Natural killer cell treated with Interleukin-12 subunit alpha and Interleukin-12 subunit beta and Interleukin-15 and Interleukin-18, amount 100 ng/mL, for 72 hours (primary cell): ENCODE measurements around the gene GNAT2. TPM values are rescaled to one million over a fixed set of nuclear protein-coding genes. Genes with fewer than 3 reads are reported as not detected.

ENCODE experiments used
- ATAC-seq, 2 donors: fragments of 150-1000 bp; cut with Tn5 transposase in 1 of 2; sonication (Bioruptor Pico), chemical (Tn5 transposase) in 1 of 2; 2 replicates each; pipeline ENCODE4 v1.10.0; 2021
- DNase-seq: peaks from one replicate; pipeline ENCODE4 v3.0.0; 2022; ENCODE audit warnings: low spot score
- H3K27ac Mint-ChIP-seq, 2 donors: 1 replicate in 1 of 2; 2 replicates in 1 of 2; pipeline ENCODE4 v1.8.0; 2022; ENCODE audit warnings: mixed read lengths in 2 of 2, mild to moderate bottlenecking in 1 of 2, moderate library complexity in 1 of 2
- H3K27me3 Mint-ChIP-seq, 2 donors: 1 replicate in 1 of 2; 2 replicates in 1 of 2; pipeline ENCODE4 v1.8.0; 2022; ENCODE audit warnings: mixed read lengths in 2 of 2
- H3K36me3 Mint-ChIP-seq: one replicate; pipeline ENCODE4 v1.8.0; 2022; ENCODE audit warnings: mixed read lengths
- H3K4me1 Mint-ChIP-seq, 2 donors: 1 replicate in 1 of 2; 2 replicates in 1 of 2; pipeline ENCODE4 v1.8.0; 2022; ENCODE audit warnings: low read depth in 2 of 2, mixed read lengths in 2 of 2, mild to moderate bottlenecking in 1 of 2
- H3K4me3 Mint-ChIP-seq: one replicate; pipeline ENCODE4 v1.8.0; 2022; ENCODE audit warnings: mixed read lengths
- H3K9me3 Mint-ChIP-seq: 2 replicates; pipeline ENCODE4 v1.8.0; 2022; ENCODE audit warnings: mixed read lengths
- total RNA-seq, 2 donors: library from RNA; stranded (reverse); gene quantifications; one replicate each; pipeline ENCODE4 v1.2.3, GENCODE V29; 2022

GNAT2 gene
- total RNA-seq, 2 donors from 2014 or later, result 0.64 TPM; not detected in 1

DNA sequence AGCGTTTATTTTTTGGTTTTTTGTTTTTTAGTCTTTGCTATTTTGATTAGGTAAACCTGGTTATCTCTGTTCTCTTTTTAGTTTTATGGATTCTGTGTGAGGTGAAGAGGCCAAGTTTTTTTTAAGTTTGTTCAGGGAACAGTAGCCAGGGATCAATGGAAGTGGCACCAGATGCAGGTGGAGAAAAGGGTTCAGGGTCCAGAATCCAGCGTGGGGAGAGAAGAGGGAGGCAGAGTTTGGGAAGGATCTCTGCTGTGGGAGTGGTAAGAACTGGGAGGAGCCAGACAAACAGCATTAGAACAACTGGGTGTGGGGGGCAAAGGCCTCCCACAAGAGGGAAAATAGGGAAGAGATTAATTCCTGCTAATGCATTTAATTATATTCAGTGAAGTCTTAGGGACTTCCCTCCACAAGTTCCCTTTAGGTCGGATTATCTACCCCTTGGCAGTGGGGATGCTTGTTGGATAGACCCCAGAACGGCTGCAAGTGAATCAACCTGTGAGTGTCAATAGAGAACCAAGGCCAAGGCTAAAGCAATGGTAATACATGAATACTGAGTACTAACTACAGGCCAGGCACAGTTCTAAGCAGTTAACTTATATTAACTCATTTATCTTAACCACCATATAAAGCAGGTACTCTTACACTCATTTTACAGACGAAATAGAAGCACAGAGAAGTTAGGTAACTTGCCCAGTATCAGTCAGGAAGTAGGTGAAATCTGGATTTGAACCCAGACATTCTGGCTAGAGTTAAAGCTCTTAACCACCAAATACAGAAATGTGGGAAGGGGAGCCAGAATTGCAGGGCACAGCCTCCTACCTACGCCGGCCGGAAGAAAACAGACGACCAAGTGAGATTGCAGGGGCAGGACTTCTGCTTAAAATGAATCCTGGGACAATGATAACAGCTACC, 498 bp downstream of the GNAT2 start:
- peak overlapping the region; percentile 90 to 97 for H3K27ac Mint-ChIP-seq
- peaks cover 0 to 3% of the 10 kb centered on the region in 2 donors for H3K27me3 Mint-ChIP-seq
- H3K36me3 Mint-ChIP-seq, result no peaks in the 10 kb centered on the region
- peaks cover 47 to 58% of the 10 kb centered on the region in 2 donors for H3K4me1 Mint-ChIP-seq
- H3K4me3 Mint-ChIP-seq, result peak overlapping the region; percentile 92
- H3K9me3 Mint-ChIP-seq, result no peaks in the 10 kb centered on the region
- ATAC-seq (no peak), DNase-seq (no peak)

DNA sequence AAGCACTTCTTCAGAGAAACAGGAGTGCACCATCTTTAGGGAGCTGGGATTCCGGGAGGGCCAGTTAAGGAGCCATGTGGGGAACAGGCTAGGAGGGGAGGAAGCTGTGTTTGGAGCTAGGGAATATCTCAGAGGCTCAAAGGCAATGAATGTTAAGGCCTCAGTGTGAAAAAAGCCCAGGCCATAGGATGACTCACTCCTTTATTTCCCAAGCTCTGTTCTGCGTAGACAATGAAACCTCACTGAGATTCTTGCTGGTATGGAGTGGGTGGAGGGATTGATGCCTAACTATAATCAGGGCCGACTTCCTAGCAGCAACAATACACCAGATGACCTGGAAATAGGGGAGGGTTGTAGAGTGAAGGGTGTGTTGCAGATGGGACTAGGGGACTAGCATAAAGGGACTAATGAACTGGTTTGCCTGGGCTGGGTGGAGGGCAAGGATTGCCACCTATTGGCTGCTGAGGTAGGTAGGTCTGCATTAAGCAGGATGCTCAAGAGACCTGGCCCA, 2.1 kb downstream of the GNAT2 start:
- no peaks in the 10 kb centered on the region for H3K9me3 Mint-ChIP-seq
- DNase-seq (no peak), ATAC-seq (no peak)
- no peak overlapping the region for H3K4me3 Mint-ChIP-seq
- H3K36me3 Mint-ChIP-seq, result no peaks in the 10 kb centered on the region
- peaks cover 44 to 54% of the 10 kb centered on the region in 2 donors for H3K4me1 Mint-ChIP-seq
- H3K27ac Mint-ChIP-seq, result peak overlapping the region; percentile 8 to 38
- peaks cover 0 to 3% of the 10 kb centered on the region in 2 donors for H3K27me3 Mint-ChIP-seq

DNA sequence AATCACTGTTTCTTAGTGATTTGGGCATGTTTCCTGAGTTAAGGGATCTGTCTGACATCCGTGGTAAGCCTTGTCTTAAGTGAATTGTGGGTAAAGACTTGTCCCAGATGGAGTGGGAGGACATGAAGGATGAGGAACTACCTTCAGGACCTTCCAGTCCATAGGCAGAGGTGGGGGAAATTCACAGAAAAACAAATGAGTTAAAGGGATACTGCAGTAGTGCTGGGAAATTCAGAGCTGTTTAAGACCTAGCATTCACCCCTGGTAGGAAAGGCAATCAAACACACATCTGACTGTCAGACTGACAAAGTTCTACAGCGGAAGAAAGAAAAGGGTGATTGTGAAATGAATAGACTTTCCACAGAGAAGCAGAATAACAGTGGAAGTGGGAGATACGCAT, 3.0 kb downstream of the GNAT2 start:
- peaks cover 34 to 47% of the 10 kb centered on the region in 2 donors for H3K4me1 Mint-ChIP-seq
- no peak for ATAC-seq
- peak overlapping the region; percentile 8 to 38 for H3K27ac Mint-ChIP-seq
- no peak for DNase-seq
- H3K9me3 Mint-ChIP-seq, result no peaks in the 10 kb centered on the region
- H3K4me3 Mint-ChIP-seq, result peak overlapping the region; percentile 23
- peaks cover 0 to 3% of the 10 kb centered on the region in 2 donors for H3K27me3 Mint-ChIP-seq
- H3K36me3 Mint-ChIP-seq, result no peaks in the 10 kb centered on the region

DNA sequence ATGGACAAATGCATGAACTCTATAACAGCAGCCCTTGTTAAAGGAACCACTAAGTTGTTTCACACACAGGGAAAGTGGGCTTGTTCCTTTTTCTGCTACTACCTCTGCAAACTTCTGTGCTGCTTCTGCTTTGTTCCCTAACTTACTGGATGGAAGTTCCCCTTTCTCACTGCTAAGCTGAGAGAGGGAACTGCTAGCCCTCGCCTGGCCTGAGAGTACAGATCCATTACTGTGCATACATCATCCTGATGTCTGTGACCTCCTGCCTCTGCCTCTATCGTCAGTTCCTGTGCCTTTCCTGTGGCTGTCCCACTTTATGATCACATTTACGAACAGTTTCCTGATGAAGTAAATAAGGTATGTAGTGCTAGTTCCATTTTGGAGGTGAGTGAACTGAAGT, 3.5 kb downstream of the GNAT2 start:
- peaks cover 0 to 3% of the 10 kb centered on the region in 2 donors for H3K27me3 Mint-ChIP-seq
- DNase-seq, result no peak
- peak overlapping the region; percentile 8 to 38 for H3K27ac Mint-ChIP-seq
- no peaks in the 10 kb centered on the region for H3K36me3 Mint-ChIP-seq
- ATAC-seq, result no peak
- H3K4me3 Mint-ChIP-seq, result no peak overlapping the region
- peaks cover 34 to 44% of the 10 kb centered on the region in 2 donors for H3K4me1 Mint-ChIP-seq
- H3K9me3 Mint-ChIP-seq, result no peaks in the 10 kb centered on the region

DNA sequence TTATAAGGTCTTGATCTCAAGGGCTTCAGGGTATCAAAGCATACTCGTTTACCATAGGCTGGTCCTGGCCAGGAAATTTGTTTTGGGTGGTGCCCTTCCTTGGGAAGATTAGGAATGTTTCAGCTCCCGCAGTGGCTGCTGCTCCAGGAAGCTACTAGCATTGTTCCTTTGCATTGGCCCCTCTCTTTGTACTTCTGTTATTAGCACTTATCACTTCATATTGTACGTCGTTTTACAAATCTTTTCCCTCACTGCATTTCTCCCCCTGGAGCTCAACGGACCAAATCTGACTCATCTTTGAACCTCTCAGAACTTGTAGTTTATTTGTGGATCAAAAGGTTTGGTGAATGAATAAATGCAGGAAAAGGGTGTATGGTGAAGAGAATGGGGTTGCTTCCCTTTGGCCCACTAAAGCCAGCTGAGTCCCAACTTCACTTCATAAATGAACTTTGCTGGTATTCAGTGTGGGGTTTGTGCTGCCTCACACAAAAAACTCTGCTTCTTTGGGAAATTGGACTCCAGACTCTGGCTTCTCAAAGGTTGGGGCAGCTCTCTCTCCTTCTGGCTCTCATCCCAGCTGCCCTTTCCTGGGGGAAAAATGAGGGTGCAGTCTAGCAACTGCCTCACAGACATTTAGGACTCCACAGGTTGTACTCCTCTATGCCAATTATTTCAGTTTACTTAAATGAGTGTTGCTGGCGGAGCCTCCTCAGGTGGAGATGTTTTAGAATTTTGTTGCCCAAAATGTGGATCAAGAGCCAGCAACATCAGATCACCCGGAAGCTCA, 5.9 kb downstream of the GNAT2 start:
- H3K4me1 Mint-ChIP-seq, result peaks cover 22% of the 10 kb centered on the region in 2 donors
- no peak overlapping the region for H3K27ac Mint-ChIP-seq
- H3K4me3 Mint-ChIP-seq, result no peak overlapping the region
- peaks cover 0 to 3% of the 10 kb centered on the region in 2 donors for H3K27me3 Mint-ChIP-seq
- no peak for ATAC-seq
- H3K36me3 Mint-ChIP-seq, result no peaks in the 10 kb centered on the region
- no peaks in the 10 kb centered on the region for H3K9me3 Mint-ChIP-seq
- no peak for DNase-seq

DNA sequence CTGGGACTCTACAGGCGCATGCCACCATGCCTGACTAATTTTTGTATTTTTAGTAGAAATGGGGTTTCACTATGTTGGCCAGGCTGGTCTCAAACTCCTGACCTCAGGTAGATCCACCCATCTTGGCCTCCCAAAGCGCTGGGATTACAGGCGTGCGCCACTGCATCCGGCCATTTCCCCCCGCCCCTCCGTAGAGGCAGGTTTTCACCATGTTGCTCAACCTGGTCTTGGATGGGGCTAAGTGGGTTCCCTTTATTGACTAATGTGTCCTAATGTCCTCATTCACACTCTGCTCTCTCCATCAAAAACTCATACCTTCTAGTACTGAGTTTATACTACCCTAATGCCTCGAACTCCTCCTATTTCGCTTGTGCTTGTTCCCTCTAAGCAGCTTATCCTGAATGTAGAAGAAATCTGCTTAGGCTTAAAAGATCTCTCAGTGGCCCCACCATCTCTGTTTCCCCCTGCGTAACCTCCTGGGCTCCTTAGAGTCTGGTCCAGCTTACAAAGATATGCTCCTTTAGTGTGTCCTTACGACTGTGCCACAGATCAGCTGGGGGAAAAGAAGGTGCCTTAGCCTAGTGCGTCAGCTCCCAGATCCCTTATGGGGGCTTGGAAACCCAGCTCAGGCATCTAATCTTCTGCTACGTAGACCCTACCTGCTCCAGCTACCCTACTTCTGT, 8.0 kb downstream of the GNAT2 start:
- Mint-ChIP-seq H3K27ac (peak overlapping the region in 1 of 2 donors; percentile 53), H3K27me3 (no peaks in the 10 kb centered on the region), H3K4me3 (no peak overlapping the region), H3K4me1 (peaks cover 7 to 9% of the 10 kb centered on the region in 2 donors), H3K9me3 (no peaks in the 10 kb centered on the region), H3K36me3 (no peaks in the 10 kb centered on the region)
- ATAC-seq, result no peak
- no peak for DNase-seq

DNA sequence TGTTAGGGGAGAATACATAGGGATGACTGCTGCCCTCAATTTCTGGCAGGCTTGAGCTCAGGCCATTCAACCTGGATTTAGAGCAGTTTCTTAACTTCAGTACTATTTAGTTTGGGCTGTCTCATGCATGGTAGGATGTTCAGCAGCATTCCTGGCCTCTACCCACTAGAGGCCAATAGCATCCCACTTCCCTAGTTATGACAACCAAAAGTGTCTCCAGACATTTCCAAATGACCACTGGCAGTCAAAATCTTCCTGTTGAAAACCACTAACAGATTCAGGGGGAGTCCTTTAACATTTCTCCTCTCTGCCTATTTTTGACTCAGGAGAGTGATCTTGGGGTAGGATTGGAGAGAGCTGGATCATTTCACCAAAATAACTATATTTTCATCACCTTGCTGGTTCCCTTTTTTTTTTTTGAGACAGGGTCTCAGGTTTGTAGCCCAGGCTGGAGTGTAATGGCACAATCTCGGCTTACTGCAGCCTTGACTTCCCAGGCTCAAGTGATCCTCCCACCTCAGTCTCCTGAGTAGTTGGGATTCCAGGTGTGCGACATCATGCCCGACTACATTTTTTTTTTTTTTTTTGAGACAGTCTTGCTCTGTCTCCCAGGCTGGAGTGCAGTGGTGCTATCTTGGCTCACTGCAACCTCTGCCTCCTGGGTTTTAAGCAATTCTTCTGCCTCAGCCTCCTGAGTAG, 8.7 kb downstream of the GNAT2 start:
- no peak overlapping the region for H3K27ac Mint-ChIP-seq
- no peaks in the 10 kb centered on the region for H3K9me3 Mint-ChIP-seq
- ATAC-seq (no peak), DNase-seq (no peak)
- H3K4me3 Mint-ChIP-seq, result no peak overlapping the region
- H3K4me1 Mint-ChIP-seq, result peaks cover 0 to 3% of the 10 kb centered on the region in 2 donors
- H3K36me3 Mint-ChIP-seq, result no peaks in the 10 kb centered on the region
- H3K27me3 Mint-ChIP-seq, result no peaks in the 10 kb centered on the region

DNA sequence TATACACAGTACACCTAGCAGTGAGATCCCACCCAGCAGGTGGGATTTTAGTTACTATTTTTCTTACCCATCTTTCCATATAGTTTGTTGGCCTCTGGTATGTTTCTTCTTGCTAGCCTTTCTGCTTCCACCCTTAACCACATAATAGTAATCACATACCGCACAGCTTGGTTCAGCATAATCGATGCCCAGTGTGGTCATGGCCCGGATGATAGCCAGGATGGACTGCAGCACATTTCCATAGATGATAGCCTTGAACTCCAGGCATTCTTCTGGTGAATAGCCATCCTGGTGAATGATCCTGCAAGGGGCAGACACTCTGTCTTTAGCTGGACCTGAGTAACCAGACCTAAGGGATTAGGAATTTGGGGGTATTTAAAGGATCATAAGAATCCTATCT, 9.5 kb downstream of the GNAT2 start:
- Mint-ChIP-seq H3K27me3 (no peaks in the 10 kb centered on the region), H3K9me3 (no peaks in the 10 kb centered on the region), H3K4me3 (no peak overlapping the region), H3K36me3 (no peaks in the 10 kb centered on the region), H3K4me1 (peaks cover 0 to 3% of the 10 kb centered on the region in 2 donors), H3K27ac (no peak overlapping the region)
- no peak for DNase-seq
- ATAC-seq, result no peak

DNA sequence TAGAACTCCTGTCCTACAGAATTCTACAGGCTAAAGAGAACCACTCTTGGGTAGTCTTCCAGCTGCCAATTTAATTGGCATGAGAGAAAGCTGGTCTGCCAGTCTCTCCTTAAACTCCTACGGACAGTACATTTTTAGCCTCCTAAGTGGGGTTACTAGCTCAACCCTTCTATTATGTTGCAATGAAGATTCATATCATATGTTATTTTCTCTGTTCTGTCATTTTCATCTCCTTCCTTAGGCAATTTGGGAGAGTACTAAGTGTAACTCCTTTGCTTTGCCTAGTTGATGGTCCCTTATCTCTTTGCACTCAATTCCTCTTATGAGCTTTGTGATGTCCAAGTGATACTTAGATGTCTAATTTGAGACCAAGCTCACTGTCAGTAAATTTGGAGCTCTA, 14.0 kb downstream of the GNAT2 start:
- Mint-ChIP-seq H3K4me1 (no peaks in the 10 kb centered on the region), H3K27me3 (no peaks in the 10 kb centered on the region), H3K27ac (no peak overlapping the region), H3K4me3 (no peak overlapping the region), H3K9me3 (no peaks in the 10 kb centered on the region), H3K36me3 (no peaks in the 10 kb centered on the region)
- ATAC-seq, result no peak
- no peak for DNase-seq

DNA sequence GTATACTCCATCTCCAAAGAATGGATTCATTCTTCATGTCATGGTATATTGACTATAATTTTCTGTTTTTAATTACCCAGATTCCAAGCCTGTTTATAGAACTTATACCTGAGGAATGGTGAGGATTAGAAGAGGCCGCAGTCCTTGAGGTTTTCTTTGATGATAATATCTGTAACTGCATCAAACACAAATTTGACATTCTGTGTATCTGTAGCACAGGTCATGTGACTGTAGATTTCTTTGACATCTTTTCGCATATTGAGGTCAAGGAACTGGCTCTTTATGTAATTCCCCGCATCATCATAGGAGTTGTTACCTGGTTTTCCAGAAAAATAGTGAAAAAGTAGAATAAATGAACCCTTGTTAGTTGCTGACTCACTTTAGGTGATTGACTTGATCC, 16.2 kb downstream of the GNAT2 start:
- Mint-ChIP-seq H3K4me1 (no peaks in the 10 kb centered on the region), H3K9me3 (no peaks in the 10 kb centered on the region), H3K27ac (peak overlapping the region in 1 of 2 donors; percentile 47), H3K27me3 (no peaks in the 10 kb centered on the region), H3K36me3 (no peaks in the 10 kb centered on the region), H3K4me3 (no peak overlapping the region)
- DNase-seq (no peak), ATAC-seq (no peak)

DNA sequence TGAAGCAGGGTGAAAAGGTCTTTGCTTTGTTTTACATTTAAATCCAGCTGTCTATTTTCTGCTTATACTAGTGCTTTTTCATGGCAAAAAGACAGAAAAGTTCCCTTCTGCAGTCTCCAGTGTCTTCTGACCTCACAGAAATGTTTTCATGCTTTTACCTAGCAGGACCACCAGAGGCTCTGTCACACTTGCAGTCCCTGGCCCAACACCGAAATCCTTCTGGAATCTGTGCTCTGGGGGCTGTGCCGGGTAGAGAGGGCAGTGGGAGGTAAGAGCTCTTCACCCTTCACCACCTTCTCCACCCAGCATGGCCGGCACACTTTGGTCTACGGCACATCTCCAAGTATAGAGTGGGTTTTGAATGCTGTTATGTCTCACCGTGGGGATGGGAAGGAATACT, 20.8 kb downstream of the GNAT2 start:
- DNase-seq (no peak), ATAC-seq (no peak)
- no peak overlapping the region for H3K4me3 Mint-ChIP-seq
- no peak overlapping the region for H3K27ac Mint-ChIP-seq
- H3K4me1 Mint-ChIP-seq, result no peaks in the 10 kb centered on the region
- H3K36me3 Mint-ChIP-seq, result peaks cover 10% of the 10 kb centered on the region
- H3K9me3 Mint-ChIP-seq, result no peaks in the 10 kb centered on the region
- H3K27me3 Mint-ChIP-seq, result no peaks in the 10 kb centered on the region

DNA sequence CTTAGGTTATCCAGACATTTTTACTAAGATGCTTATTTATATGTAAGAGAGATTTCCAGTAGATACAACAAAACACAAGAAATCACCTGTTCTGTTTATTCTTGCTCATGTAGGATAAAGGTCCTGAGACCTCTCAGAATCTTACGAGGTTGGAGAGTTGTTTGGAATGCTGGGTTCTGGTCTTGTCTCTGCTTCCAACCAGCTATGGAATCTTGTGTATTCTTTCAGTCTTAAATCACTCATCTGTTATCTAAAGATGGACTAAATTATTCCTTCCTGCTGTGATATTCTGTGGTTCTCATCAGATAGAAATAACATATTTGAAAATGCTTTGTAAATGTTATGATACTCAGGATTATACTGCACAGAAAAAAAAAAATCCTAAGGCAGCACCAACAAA, 21.3 kb downstream of the GNAT2 start:
- Mint-ChIP-seq H3K4me1 (no peaks in the 10 kb centered on the region), H3K4me3 (no peak overlapping the region), H3K27me3 (no peaks in the 10 kb centered on the region), H3K27ac (no peak overlapping the region), H3K36me3 (peaks cover 10% of the 10 kb centered on the region), H3K9me3 (no peaks in the 10 kb centered on the region)
- ATAC-seq, result no peak
- DNase-seq, result no peak

DNA sequence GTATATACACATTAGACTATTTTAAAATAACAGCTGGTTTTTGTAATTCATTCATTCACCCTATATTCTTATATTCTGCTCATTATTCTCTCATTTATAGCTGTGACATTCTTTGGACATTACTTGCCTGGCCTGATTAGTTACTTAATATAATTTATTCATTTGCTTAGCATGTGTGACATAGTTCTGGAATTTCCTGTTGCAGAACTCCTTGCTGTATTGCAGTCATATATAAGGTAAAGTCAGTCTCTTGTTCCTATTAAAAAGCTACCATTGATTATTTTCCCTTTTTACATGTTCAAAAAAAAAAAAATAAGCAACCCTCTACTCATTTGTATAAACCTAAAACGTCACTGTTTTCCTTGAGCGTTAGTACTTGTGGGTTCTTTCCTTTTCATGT, 23.9 kb downstream of the GNAT2 start:
- Mint-ChIP-seq H3K27me3 (no peaks in the 10 kb centered on the region), H3K4me1 (no peaks in the 10 kb centered on the region), H3K27ac (no peak overlapping the region), H3K36me3 (peaks cover 16% of the 10 kb centered on the region), H3K4me3 (no peak overlapping the region), H3K9me3 (no peaks in the 10 kb centered on the region)
- no peak for ATAC-seq
- no peak for DNase-seq
